Skeletal muscle tissue (tissue), 4 donors: ENCODE results near the gene SLC1A2. TPM values are rescaled to one million over a fixed set of nuclear protein-coding genes. Genes with fewer than 3 reads are reported as not detected.
A peak's percentile ranks its signal among the peaks of the same experiment; 100 is the strongest.

ENCODE experiments used
- H3K27ac ChIP-seq: one replicate; pipeline ENCODE4 v1.7.0; 2013; ENCODE audit warnings: mild to moderate bottlenecking, low read depth, low read length, inconsistent platforms
- H3K27me3 ChIP-seq, 3 donors: one replicate each; pipeline ENCODE4 v1.7.0; 2013; ENCODE audit warnings: low read length in 3 of 3; ENCODE audit not compliant: control insufficient read depth in 3 of 3, insufficient read depth in 3 of 3
- H3K36me3 ChIP-seq, 3 donors: one replicate each; pipeline ENCODE4 v1.7.0; 2013; ENCODE audit warnings: low read length in 3 of 3; ENCODE audit not compliant: control insufficient read depth in 3 of 3, insufficient read depth in 3 of 3
- H3K4me1 ChIP-seq, 3 donors: one replicate each; pipeline ENCODE4 v1.7.0; 2013; ENCODE audit warnings: low read length in 3 of 3, mild to moderate bottlenecking in 3 of 3; ENCODE audit not compliant: control insufficient read depth in 3 of 3, insufficient read depth in 3 of 3
- H3K4me3 ChIP-seq, 3 donors: one replicate each; pipeline ENCODE4 v1.7.0; 2013; ENCODE audit warnings: low read length in 3 of 3
- H3K9ac ChIP-seq, 3 donors: one replicate each; pipeline ENCODE4 v1.7.0; 2013; ENCODE audit warnings: low read length in 3 of 3, mild to moderate bottlenecking in 3 of 3, moderate library complexity in 2 of 3, low read depth in 1 of 3
- H3K9me3 ChIP-seq, 3 donors: one replicate each; pipeline ENCODE4 v1.7.0; 2013; ENCODE audit warnings: low read length in 3 of 3; ENCODE audit not compliant: control insufficient read depth in 3 of 3
- total RNA-seq: library from RNA; depleted of rRNA; stranded (reverse); fragments of >200 nt; gene quantifications from one replicate; pipeline ENCODE4 v1.2.3, GENCODE V29; 2014
- donor health status: Osteomylitis.

Gene SLC1A2
- total RNA-seq, 1 donor from 2014 or later = 1.6 TPM

DNA sequence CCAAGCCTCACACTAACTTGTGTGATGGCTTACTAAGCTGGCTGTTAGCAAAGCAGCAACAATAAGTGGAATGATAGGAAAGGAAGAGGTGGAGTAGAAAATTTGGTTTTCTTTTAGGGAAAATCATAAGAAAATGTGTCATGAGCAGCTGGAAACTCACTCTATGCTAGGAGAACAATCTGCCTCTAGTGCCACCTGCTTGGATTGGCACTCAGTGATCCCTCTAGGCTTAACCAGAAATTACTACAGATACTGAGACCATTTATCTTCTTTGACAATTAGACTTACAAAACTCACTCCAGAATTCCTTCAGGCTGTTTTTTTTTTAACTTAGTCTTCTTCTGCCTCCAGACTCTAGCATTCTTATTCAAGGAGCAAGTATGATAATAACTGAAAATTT, 163.1 kb downstream of the SLC1A2 start:
- Histone ChIP-seq H3K4me3 (no peak overlapping the region), H3K36me3 (no peaks in the 10 kb centered on the region), H3K27ac (no peak overlapping the region), H3K27me3 (no peaks in the 10 kb centered on the region), H3K4me1 (no peaks in the 10 kb centered on the region), H3K9ac (no peak overlapping the region), H3K9me3 (no peaks in the 10 kb centered on the region)

DNA sequence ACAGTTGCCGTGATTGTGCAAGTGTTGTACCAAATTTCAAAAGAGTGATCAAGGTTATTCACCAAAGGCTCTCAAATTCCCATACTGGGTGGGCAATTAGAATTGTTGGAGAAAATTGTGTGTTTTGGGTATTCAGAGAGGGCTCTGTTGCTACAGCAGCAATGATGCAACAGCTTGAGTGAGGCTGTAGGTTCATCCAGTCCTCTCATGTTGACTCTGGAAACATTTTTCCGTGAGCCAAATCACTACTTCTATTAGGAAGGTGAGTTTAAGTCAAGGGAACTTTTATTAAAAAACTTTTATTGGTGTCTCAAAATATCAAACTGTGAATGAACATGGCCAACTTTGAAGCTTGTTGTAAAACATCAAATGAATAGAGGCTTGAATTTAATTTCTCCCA, 163.8 kb downstream of the SLC1A2 start:
- no peaks in the 10 kb centered on the region for H3K9me3 ChIP-seq
- no peaks in the 10 kb centered on the region for H3K36me3 ChIP-seq
- no peak overlapping the region for H3K4me3 ChIP-seq
- no peak overlapping the region for H3K27ac ChIP-seq
- no peaks in the 10 kb centered on the region for H3K27me3 ChIP-seq
- no peaks in the 10 kb centered on the region for H3K4me1 ChIP-seq
- H3K9ac ChIP-seq = no peak overlapping the region

DNA sequence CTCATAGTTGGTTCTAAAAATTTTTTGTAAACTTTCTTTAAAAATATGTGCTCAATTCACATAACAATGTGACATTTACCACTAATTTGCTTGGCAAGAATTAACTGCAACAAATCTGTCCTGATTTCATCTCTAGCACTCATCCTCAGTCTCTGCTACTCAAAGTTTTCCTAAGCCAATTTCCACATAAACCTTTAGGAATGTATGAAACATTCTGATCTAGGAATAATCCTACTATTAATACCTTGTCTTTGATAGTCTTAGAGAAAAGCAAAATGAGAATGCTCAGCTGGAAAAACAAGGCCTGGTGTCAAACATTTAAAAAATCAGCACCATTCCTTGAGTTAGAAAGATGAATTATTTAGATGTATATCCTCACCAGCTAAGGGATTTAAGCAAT, 166.1 kb downstream of the SLC1A2 start:
- no peak overlapping the region for H3K9ac ChIP-seq
- no peaks in the 10 kb centered on the region for H3K9me3 ChIP-seq
- H3K36me3 ChIP-seq = no peaks in the 10 kb centered on the region
- no peak overlapping the region for H3K27ac ChIP-seq
- H3K4me3 ChIP-seq = no peak overlapping the region
- no peaks in the 10 kb centered on the region for H3K27me3 ChIP-seq
- H3K4me1 ChIP-seq = no peaks in the 10 kb centered on the region

DNA sequence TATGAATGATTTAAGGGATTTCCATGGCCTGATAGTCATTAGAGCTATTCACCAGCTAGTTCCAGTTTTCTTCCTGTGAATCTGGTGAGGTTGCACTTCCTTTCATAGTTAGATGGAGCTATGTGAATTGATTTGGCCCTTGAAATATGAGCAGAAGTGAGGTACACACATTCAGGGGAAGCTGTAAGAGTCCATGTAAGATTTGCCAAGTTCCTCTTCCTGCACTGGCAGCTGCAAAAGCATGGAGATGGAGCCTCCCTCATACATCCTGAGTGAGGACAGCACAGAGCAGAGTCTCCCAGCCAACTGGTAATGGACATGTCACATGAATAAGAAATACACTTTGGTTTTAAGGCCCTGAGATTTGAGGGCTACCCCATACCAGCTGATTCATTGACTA, 168.7 kb downstream of the SLC1A2 start:
- H3K27me3 ChIP-seq = no peaks in the 10 kb centered on the region
- H3K4me1 ChIP-seq = peaks cover 5 to 12% (median 10%) of the 10 kb centered on the region in 3 donors
- H3K27ac ChIP-seq = no peak overlapping the region

DNA sequence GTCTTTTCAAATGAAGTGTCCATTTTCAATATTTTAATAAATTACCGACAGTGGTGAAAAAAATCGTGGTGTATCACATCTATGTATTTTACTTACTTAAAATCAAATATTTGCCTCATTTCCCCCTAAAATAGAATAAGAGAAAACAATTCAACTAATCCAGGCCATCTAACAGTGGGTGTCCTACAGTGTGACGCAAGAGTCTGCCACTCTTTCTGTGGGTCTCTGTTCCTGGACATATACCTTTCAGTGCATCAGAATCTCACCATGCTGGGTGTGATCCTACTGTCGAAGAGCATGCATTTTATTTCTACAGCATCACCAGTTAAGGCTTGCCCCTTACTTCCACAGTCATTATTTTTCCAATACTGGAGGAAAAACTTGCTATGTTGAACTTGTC, 169.2 kb downstream of the SLC1A2 start:
- H3K9ac ChIP-seq = no peak overlapping the region
- H3K36me3 ChIP-seq = no peaks in the 10 kb centered on the region
- no peak overlapping the region for H3K27ac ChIP-seq
- no peak overlapping the region for H3K4me3 ChIP-seq
- H3K27me3 ChIP-seq = no peaks in the 10 kb centered on the region
- H3K9me3 ChIP-seq = no peaks in the 10 kb centered on the region
- H3K4me1 ChIP-seq = peaks cover 5 to 12% (median 11%) of the 10 kb centered on the region in 3 donors

More for the DNA sequence above, 168.7 kb downstream of the SLC1A2 start:
- no peaks in the 10 kb centered on the region for H3K36me3 ChIP-seq
- H3K4me3 ChIP-seq = no peak overlapping the region
- H3K9me3 ChIP-seq = no peaks in the 10 kb centered on the region
- H3K9ac ChIP-seq = no peak overlapping the region

DNA sequence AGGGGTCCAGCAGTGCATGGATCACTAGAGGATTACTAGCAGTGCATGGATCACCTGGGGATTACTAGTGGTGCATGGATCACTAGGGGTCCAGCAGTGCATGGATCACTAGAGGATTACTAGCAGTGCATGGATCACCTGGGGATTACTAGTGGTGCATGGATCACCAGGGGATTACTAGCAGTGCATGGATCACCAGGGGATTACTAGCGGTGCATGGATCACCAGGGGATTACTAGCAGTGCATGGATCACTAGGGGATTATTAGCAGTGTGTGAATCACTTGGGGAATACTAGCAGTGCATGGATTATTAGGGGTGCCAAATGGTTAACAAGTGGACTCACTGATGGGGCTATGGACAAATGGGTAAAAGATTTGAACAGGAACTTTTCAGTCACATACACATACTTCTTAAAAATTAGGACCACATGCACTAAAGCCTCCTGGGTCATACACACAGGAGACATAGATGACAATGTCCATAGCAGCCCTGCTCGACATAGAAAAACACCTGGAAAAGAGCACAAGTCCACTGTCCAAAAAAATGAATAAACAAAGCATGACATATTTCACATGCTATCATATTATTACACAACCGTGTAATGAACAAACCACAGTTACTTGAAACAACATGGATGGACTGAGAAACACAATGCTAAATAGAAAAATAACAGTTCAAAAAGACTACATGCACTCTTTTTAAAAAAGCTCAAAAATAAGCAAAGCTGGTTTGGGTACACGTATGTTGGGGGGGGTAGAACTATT, 170.6 kb downstream of the SLC1A2 start:
- no peak overlapping the region for H3K4me3 ChIP-seq
- H3K9me3 ChIP-seq = no peaks in the 10 kb centered on the region
- H3K4me1 ChIP-seq = peaks cover 5 to 12% (median 11%) of the 10 kb centered on the region in 3 donors
- H3K27me3 ChIP-seq = no peaks in the 10 kb centered on the region
- H3K27ac ChIP-seq = no peak overlapping the region
- H3K36me3 ChIP-seq = no peaks in the 10 kb centered on the region
- H3K9ac ChIP-seq = no peak overlapping the region

DNA sequence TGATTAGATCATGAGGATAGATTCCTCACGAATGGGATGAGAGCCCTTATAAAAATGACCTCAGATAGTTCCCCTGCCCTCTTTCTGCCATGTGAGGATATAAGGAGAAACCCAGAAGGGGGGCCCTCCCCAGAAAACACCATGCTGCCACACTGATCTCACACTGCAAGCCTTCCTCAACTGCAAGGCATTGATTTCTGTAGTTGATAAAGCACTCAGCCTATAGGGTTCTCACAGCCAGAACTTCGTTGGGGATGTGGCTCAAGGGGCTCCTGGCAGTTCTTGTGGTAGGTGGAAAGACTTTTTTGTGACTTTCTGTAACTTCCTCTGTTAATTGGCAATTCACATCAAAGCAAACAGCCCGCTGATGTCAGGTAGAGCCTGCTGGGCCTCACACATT, 171.5 kb downstream of the SLC1A2 start:
- H3K27me3 ChIP-seq = no peaks in the 10 kb centered on the region
- no peak overlapping the region for H3K4me3 ChIP-seq
- H3K4me1 ChIP-seq = peaks cover 5 to 12% (median 11%) of the 10 kb centered on the region in 3 donors
- H3K9me3 ChIP-seq = no peaks in the 10 kb centered on the region
- no peaks in the 10 kb centered on the region for H3K36me3 ChIP-seq
- H3K9ac ChIP-seq = no peak overlapping the region
- peak overlapping the region; percentile 73 for H3K27ac ChIP-seq

DNA sequence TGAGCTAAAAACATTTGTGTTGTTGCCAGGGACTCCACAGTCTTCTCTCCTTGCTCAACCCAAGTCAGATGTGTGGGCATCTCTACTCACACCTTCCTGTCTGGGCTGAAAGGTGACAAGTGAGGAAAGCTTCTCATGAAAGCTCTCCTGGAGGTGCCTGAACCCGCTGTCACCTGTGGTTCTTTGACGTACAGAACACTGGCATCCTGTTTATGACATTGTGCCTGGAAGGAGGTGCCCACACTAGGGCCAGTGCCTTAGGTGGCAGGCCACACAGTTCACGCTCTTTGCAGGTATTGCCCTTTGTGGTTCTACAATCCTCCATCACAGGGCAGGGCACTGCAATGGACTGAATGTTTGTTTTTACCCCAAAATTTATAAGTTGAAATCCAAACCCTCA, 171.9 kb downstream of the SLC1A2 start:
- Histone ChIP-seq H3K36me3 (no peaks in the 10 kb centered on the region), H3K27me3 (no peaks in the 10 kb centered on the region), H3K4me3 (no peak overlapping the region), H3K9ac (no peak overlapping the region), H3K9me3 (no peaks in the 10 kb centered on the region), H3K27ac (peak overlapping the region; percentile 73), H3K4me1 (peaks cover 5 to 12% (median 11%) of the 10 kb centered on the region in 3 donors)

DNA sequence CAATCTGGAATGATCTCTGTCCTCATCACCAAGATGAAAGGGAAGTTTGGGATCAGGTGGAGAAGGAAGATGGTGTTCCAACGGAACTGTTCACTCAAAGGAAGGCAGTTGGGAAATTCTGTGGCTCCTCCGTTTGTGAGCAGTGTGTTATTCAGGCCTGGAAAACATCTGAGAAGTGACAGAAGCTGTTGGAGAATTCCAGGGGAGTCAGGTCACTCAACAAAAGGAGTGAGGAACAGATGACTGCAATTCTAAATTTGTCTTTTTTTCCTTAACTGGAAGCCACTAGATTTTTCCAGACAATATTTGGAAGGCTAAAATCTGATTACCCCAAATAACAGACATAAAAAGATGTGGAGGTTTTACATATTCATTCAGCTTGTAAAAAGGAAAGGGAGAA, 172.6 kb downstream of the SLC1A2 start:
- Histone ChIP-seq H3K27me3 (no peaks in the 10 kb centered on the region), H3K9ac (peak overlapping the region in 1 of 3 donors; percentile 18), H3K36me3 (no peaks in the 10 kb centered on the region), H3K27ac (peak overlapping the region; percentile 73), H3K4me3 (no peak overlapping the region), H3K9me3 (no peaks in the 10 kb centered on the region), H3K4me1 (peaks cover 5 to 12% (median 11%) of the 10 kb centered on the region in 3 donors)

DNA sequence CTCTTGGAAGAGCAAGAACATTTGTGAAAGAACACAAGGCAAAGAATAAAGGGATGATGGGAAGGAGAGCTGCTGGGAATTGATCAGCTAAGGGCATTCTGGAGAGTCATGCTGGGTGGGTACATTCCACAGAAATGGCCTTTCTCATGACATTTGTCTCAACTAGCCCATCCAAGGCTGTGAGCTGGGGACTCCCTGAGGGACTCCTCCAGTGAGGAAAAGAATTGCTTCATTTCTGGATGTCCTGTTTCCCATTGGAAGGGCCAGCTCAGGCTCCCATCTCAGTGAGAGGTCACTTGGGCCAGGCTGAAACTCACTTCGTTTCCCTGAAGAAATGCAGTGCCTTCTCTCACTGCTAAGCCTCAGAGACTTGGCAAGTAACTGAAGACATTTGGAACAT, 173.6 kb downstream of the SLC1A2 start:
- Histone ChIP-seq H3K27me3 (no peaks in the 10 kb centered on the region), H3K4me1 (peaks cover 5 to 12% (median 11%) of the 10 kb centered on the region in 3 donors), H3K36me3 (no peaks in the 10 kb centered on the region), H3K9me3 (no peaks in the 10 kb centered on the region), H3K4me3 (no peak overlapping the region), H3K9ac (no peak overlapping the region), H3K27ac (peak overlapping the region; percentile 73)
